Measurements from ENCODE around the gene RGS9.

- TF ChIP-seq POLR2A (IDR thresholded peaks at IDR 0.05) = no peak
- TF ChIP-seq, protein P1, sequence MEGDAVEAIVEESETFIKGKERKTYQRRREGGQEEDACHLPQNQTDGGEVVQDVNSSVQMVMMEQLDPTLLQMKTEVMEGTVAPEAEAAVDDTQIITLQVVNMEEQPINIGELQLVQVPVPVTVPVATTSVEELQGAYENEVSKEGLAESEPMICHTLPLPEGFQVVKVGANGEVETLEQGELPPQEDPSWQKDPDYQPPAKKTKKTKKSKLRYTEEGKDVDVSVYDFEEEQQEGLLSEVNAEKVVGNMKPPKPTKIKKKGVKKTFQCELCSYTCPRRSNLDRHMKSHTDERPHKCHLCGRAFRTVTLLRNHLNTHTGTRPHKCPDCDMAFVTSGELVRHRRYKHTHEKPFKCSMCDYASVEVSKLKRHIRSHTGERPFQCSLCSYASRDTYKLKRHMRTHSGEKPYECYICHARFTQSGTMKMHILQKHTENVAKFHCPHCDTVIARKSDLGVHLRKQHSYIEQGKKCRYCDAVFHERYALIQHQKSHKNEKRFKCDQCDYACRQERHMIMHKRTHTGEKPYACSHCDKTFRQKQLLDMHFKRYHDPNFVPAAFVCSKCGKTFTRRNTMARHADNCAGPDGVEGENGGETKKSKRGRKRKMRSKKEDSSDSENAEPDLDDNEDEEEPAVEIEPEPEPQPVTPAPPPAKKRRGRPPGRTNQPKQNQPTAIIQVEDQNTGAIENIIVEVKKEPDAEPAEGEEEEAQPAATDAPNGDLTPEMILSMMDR (IDR thresholded peaks at IDR 0.05 in 4 of 5, conservative IDR thresholded peaks at IDR 0.05 in 1 of 5) = no peak
These were observed 83.6 kb downstream of the RGS9 start for GRCh38 chr17:65220732-65221131.

Data from gastrocnemius medialis (tissue), 4 donors.